ENCODE data around the gene ZNF710.
"Not testable (repeated sequence)": the region's sequence is repeated elsewhere in the genome, so short reads cannot be mapped to it uniquely, and the experiment has no call there.

ZNF710 gene

DNA sequence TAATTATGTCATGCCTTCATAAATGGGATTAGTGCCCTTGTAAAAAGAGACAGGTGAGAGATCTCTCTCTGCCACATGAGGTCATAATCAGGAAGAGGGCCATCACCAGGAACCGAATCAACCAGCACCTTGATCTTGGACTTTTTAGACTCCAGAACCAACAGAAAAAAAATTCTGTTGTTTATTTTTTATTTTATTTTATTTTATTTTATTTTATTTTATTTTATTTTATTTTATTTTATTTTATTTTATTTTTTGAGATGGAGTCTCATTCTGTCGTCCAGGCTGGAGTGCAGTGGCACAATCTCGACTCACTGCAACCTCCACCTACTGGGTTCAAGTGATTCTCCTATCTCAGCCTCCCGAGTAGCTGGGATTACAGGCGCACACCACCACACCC is 106.9 kb downstream of the ZNF710 start:
- not testable (repeated sequence) for DNase-seq

GRCh38 chr15:90109163-90109751 is 108.1 kb downstream of the ZNF710 start:
- not testable (repeated sequence) for DNase-seq

- DNase-seq, result no peak
Measured at GRCh38 chr15:90113166-90113565, 112.0 kb downstream of the ZNF710 start.

DNA sequence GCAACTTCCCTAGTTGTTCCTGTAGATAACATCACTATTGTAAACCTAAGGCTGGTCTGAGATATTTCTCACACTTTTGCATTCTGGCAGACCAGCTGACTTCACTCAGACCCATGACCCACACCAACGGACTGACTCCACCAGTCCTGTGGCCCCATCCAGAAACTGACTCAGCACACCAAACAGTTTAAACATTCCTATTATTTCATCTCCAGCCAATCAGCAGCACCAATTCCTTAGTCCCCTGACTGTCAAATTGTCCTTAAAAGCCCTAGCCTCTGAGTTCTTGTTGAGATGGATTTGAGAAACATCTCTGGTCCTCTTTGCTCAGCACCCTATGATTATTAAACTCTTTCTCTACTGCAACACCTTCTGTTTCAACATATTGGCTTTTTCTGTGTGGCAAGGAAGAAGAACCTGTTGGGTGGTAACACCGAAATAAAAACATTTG is 113.4 kb downstream of the ZNF710 start:
- DNase-seq, result no peak

GRCh38 chr15:90115783-90116182 is 114.7 kb downstream of the ZNF710 start:
- DNase-seq, result no peak

GRCh38 chr15:90119367-90119766 is 118.2 kb downstream of the ZNF710 start:
- no peak for DNase-seq

DNA sequence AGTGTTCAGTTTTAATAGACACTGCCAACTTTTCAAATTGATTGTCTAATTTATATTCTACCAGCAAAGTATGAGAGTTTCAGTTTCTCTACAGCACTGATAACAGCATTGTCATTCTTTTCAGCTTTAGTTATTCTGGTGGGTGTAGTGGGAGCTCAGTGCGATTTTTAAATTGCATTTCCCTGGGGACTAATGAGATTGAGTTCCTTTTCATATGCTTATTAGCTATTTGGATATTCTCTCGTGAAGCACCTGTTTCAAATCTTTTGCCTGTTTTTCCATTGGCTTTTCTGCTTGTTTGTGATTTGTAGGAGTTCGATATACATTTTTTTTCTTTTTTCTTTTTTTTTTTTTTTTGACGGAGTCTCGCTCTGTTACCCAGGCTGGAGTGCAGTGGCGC is 120.0 kb downstream of the ZNF710 start:
- DNase-seq, result no peak

GRCh38 chr15:90124507-90124906 is 123.4 kb downstream of the ZNF710 start:
- no peak for DNase-seq

DNA sequence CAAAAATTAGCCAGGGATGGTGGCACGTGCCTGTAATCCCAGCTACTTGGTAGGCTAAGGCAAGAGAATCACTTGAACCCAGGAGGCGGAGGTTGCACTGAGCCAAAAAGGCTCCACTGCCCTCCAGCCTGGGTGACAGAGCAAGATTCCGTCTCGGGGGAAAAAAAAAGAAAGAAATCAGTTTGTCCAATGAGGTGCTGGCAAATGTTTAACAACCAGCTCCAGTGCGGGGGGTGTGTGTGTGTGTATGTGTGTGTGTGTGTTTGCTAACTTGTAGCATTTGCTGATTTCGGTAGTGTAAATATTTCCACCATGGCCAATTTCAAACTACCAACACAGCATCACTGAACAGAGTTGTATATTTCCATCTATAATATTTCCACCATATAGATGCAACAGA is 124.9 kb downstream of the ZNF710 start:
- DNase-seq, result no peak

DNA sequence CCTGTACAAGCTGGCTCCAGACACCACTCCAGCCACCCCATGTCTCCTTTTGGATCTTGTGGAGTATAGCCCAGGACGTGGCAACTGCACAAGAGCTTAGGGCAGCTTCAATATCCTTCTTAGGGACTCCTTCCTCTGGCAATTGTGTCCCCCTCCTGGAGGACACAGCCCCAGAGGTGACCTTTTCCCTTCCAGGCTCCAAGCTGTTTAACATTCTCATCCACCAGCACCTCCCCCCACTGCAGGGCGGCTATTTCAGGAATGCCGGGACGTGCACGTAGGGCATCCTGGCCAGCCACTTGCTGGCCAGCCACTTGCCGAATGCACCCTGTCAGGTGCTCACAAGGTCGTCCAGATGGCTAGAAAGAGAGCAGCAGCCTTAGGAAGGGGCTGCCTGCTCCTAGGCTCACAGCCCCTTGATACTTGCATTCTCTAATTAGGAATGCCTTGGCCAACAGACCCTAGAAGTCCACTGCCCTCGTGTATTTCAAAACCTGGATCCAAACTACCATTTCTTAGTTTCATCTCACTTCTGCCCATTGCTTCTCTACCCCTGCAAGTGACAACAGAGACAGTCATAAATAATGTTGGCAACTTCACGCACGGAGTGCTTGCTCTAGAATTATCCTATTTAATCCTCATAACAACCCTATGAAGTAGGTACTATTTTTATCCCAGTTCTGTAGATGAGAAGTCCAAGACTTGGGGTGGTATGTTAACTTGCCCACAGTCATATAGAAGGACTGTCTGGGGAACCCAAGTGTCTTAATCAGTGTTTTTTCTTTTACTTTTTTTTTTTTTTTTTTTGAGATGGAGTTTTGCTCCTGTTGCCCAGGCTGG is 125.7 kb downstream of the ZNF710 start:
- no peak for DNase-seq

- no peak for DNase-seq
Measured at GRCh38 chr15:90130291-90130690, 129.2 kb downstream of the ZNF710 start.
